DMS153 (cell line): ENCODE measurements around the gene LDLRAD4.

Source experiments
- DNase-seq: peaks from one replicate; lab custom pipeline; 2025; lab: John Stamatoyannopoulos, UW

LDLRAD4 gene

GRCh38 chr18:13388586-13389490 is 170.3 kb downstream of the LDLRAD4 start:
- DNase-seq = no peak

GRCh38 chr18:13389491-13390131 is 171.1 kb downstream of the LDLRAD4 start:
- DNase-seq = no peak

GRCh38 chr18:13390196-13390595 is 171.6 kb downstream of the LDLRAD4 start:
- DNase-seq = no peak

- no peak for DNase-seq
Observed at GRCh38 chr18:13390711-13391110, 172.2 kb downstream of the LDLRAD4 start.

GRCh38 chr18:13392029-13392750 is 173.6 kb downstream of the LDLRAD4 start:
- no peak for DNase-seq

GRCh38 chr18:13392899-13393298 is 174.3 kb downstream of the LDLRAD4 start:
- no peak for DNase-seq

- no peak for DNase-seq
Observed at GRCh38 chr18:13393338-13393737, 174.8 kb downstream of the LDLRAD4 start.

- DNase-seq = no peak
Observed at GRCh38 chr18:13394801-13395200, 176.2 kb downstream of the LDLRAD4 start.

GRCh38 chr18:13395577-13395976 is 177.0 kb downstream of the LDLRAD4 start:
- DNase-seq = no peak

- no peak for DNase-seq
Observed at GRCh38 chr18:13397504-13398163, 179.1 kb downstream of the LDLRAD4 start.

- no peak for DNase-seq
Observed at GRCh38 chr18:13398631-13399030, 180.1 kb downstream of the LDLRAD4 start.

- DNase-seq = no peak
Observed at GRCh38 chr18:13399511-13399910, 181.0 kb downstream of the LDLRAD4 start.

GRCh38 chr18:13400636-13401315 is 182.2 kb downstream of the LDLRAD4 start:
- no peak for DNase-seq

- no peak for DNase-seq
Observed at GRCh38 chr18:13401404-13401803, 182.8 kb downstream of the LDLRAD4 start.

- DNase-seq = no peak
Observed at GRCh38 chr18:13401826-13402225, 183.3 kb downstream of the LDLRAD4 start.

- no peak for DNase-seq
Observed at GRCh38 chr18:13403786-13404549, 185.4 kb downstream of the LDLRAD4 start.

GRCh38 chr18:13405305-13406038 is 186.9 kb downstream of the LDLRAD4 start:
- DNase-seq = no peak

- DNase-seq = no peak
Observed at GRCh38 chr18:13406049-13406615, 187.6 kb downstream of the LDLRAD4 start.

- no peak for DNase-seq
Observed at GRCh38 chr18:13406736-13407135, 188.2 kb downstream of the LDLRAD4 start.

- no peak for DNase-seq
Observed at GRCh38 chr18:13407484-13407883, 188.9 kb downstream of the LDLRAD4 start.
